Retinal pigment epithelial cell (primary cell): ENCODE measurements around the gene UNC119.

Experiments used
- DNase-seq: peaks from one replicate; pipeline ENCODE4 v3.0.0-alpha.2; 2010; ENCODE audit warnings: low read depth
- H3K4me3 ChIP-seq: 2 replicates; pipeline ENCODE4 v1.5.1; 2011; ENCODE audit warnings: mild to moderate bottlenecking, low read length, control low read depth, moderate library complexity
- TF ChIP-seq, protein P1 (sequence below): conservative IDR thresholded peaks from 2 replicates; pipeline ENCODE4 v1.5.1; 2011; ENCODE audit warnings: low read depth, low read length, control low read depth, inconsistent platforms

Gene UNC119

GRCh38 chr17:28572259-28573039 lies 20.0 kb upstream of the UNC119 start:
- TF ChIP-seq, protein P1, sequence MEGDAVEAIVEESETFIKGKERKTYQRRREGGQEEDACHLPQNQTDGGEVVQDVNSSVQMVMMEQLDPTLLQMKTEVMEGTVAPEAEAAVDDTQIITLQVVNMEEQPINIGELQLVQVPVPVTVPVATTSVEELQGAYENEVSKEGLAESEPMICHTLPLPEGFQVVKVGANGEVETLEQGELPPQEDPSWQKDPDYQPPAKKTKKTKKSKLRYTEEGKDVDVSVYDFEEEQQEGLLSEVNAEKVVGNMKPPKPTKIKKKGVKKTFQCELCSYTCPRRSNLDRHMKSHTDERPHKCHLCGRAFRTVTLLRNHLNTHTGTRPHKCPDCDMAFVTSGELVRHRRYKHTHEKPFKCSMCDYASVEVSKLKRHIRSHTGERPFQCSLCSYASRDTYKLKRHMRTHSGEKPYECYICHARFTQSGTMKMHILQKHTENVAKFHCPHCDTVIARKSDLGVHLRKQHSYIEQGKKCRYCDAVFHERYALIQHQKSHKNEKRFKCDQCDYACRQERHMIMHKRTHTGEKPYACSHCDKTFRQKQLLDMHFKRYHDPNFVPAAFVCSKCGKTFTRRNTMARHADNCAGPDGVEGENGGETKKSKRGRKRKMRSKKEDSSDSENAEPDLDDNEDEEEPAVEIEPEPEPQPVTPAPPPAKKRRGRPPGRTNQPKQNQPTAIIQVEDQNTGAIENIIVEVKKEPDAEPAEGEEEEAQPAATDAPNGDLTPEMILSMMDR = no peak
- H3K4me3 ChIP-seq = no peak overlapping the region
- no peak for DNase-seq

- DNase-seq = peak; percentile 54
- peak within 1 kb of the TSS; percentile 89 for H3K4me3 ChIP-seq
- TF ChIP-seq, protein P1 = no peak
Observed at GRCh38 chr17:28571361-28572122, 19.1 kb upstream of the UNC119 start, which contains the start of gene PIGS. Gene PIGS (minus strand): TSS chr17:28571524. CDS start chr17:28571496, 28 bp downstream.

DNA sequence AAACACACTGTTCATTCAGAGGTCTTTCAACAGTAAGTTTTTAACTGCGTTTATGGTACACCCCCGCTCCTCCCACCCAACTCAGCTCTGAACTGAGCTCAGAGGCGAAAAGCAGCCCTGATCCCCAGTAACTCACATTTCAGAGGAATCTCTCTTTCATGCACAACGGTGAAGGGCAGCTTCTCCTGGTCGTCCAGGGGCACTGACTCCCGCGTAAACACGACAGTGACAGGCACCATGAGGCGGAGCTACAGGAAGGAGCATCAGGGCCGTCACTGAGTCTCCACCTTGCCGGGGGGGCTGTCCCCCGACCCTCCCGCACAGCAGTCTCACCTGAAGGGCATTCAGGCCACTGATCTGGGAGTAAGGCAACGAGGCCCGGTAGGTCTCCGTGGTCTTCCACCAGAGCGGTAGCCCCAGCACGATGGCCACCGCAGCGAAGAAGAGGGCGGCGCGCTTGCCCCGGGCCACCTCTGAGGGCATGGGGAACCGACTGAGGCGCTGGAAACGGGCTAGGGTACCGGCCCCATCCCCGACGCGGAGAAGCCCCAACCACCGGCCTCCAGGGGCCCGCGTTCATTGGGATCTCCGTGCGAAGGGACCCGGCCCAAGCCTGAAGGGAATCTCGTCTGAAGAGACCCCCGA lies 18.4 kb upstream of the UNC119 start:
- TF ChIP-seq, protein P1 = no peak
- H3K4me3 ChIP-seq = peak overlapping the region; percentile 89
- DNase-seq = no peak

- TF ChIP-seq, protein P1 = no peak
- H3K4me3 ChIP-seq = no peak overlapping the region
- no peak for DNase-seq
Observed at GRCh38 chr17:28569446-28569845, 17.0 kb upstream of the UNC119 start.

DNA sequence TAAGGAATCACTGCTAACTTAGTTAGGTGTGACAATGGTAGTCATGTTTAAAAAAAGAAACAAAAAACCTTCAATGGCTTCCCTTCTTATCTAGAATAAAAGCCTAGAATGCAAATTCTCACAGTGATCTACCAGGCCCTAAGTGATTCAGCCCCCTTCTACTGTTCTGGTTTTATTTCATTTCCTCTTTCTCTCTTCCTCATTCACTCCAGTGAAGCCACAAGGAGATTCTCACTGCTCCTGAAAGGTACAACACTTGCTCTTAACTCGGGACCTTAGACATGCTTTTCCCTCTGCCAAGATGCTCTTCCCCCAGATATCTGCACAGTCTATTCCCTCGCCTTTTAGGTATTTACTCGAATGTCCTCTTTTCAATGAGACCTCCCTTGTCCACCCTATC lies 15.2 kb upstream of the UNC119 start:
- no peak overlapping the region for H3K4me3 ChIP-seq

GRCh38 chr17:28563475-28563874 lies 11.1 kb upstream of the UNC119 start:
- TF ChIP-seq, protein P1 = no peak
- H3K4me3 ChIP-seq = no peak overlapping the region
- peak; percentile 81 for DNase-seq

More for the DNA sequence above, 15.2 kb upstream of the UNC119 start:
- TF ChIP-seq, protein P1 = no peak
- no peak for DNase-seq
